ENCODE data around the gene TCF12. TPM values are rescaled to one million over a fixed set of nuclear protein-coding genes. Genes with fewer than 3 reads are reported as not detected.
"Not testable (repeated sequence)": the region's sequence is repeated elsewhere in the genome, so short reads cannot be mapped to it uniquely, and the experiment has no call there.

Gene TCF12
- total RNA-seq, 1 donor from 2014 or later: 93.0 TPM

GRCh38 chr15:57150066-57150865 lies 231.8 kb downstream of the TCF12 start:
- Histone ChIP-seq H3K4me1 (peaks cover 46% of the 10 kb centered on the region), H3K36me3 (no peaks in the 10 kb centered on the region), H3K4me3 (no peak overlapping the region), H3K27me3 (ENCODE audit: low read depth) (no peaks in the 10 kb centered on the region), H3K27ac (no peak overlapping the region), H3K9me3 (peaks cover 9% of the 10 kb centered on the region)
- TF ChIP-seq CTCF (IDR thresholded peaks at IDR 0.05): no peak
- DNase-seq (no peak), ATAC-seq (no peak)
- intact Hi-C loops (cut with DNase I): no loop called here

DNA sequence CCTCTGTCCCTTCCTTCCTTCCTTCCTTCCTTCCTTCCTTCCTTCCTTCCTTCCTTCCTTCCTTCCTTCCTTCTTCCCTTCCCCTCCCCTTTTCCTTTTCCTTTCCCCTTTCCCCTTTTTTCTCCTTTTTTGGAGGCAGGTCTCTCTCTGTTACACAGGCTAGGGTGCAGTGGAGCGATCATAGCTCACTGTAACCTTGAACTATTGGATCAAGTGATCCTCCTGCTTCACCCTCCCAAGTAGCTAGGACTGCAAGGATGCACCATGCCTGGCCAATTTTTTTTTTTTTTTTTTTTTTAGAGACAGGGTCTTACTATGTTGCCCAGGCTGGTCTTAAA lies 232.4 kb downstream of the TCF12 start:
- H3K4me1 ChIP-seq: peaks cover 46% of the 10 kb centered on the region
- H3K36me3 ChIP-seq; H3K27me3 ChIP-seq (ENCODE audit: low read depth); DNase-seq; ATAC-seq; H3K9me3 ChIP-seq; H3K4me3 ChIP-seq; intact Hi-C loops (cut with DNase I); H3K27ac ChIP-seq: not testable (repeated sequence)

- no peak for DNase-seq
- Histone ChIP-seq H3K27ac (no peak overlapping the region), H3K9me3 (peaks cover 9% of the 10 kb centered on the region), H3K4me1 (peaks cover 37% of the 10 kb centered on the region), H3K4me3 (no peak overlapping the region), H3K27me3 (ENCODE audit: low read depth) (no peaks in the 10 kb centered on the region), H3K36me3 (no peaks in the 10 kb centered on the region)
- ATAC-seq: no peak
- no peak for TF ChIP-seq CTCF (IDR thresholded peaks at IDR 0.05)
- intact Hi-C loops (cut with DNase I): no loop called here
These were observed 233.7 kb downstream of the TCF12 start for GRCh38 chr15:57152133-57152532.

- TF ChIP-seq CTCF (IDR thresholded peaks at IDR 0.05): no peak
- Histone ChIP-seq H3K4me1 (peaks cover 29% of the 10 kb centered on the region), H3K4me3 (no peak overlapping the region), H3K36me3 (no peaks in the 10 kb centered on the region), H3K9me3 (peaks cover 9% of the 10 kb centered on the region), H3K27ac (peak overlapping the region; percentile 1), H3K27me3 (ENCODE audit: low read depth) (no peaks in the 10 kb centered on the region)
- DNase-seq (no peak), ATAC-seq (peak; percentile 37 to 56)
- intact Hi-C loops (cut with DNase I): no loop called here
These were observed 234.5 kb downstream of the TCF12 start for GRCh38 chr15:57152666-57153539.

DNA sequence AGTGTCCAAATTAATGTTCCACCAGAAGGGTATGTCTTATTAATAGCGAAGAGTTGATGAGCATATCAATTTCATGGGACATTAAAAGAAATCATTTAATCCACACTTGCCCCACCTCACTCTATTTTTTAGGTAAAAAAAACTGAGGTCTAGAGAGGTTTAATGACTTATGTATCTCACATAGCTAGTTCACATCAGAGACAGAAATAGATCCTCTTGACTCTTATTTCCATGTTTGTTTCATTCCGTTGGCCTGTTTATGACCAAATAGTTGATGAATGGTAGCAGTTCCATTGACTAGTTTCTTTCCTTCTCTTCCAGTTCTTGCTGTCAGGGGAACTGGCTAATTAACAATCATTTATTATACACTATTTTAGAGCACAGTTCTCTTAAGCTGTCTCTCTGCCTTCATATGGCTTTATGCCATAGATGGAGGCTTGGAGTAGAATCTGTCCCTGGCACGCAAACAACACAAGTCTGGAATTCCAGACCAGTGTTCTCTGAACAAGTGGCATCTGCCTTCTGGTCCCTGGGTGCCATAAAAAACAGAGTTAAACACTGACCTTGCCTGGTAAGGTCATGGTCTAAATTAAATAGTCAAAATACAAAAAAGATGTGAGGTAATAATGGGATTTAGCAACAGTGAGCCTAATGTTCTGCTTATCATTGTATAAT lies 237.9 kb downstream of the TCF12 start:
- H3K4me1 ChIP-seq: peaks cover 9% of the 10 kb centered on the region
- H3K27me3 ChIP-seq (ENCODE audit: low read depth): no peaks in the 10 kb centered on the region
- DNase-seq: no peak
- H3K27ac ChIP-seq: no peak overlapping the region
- no peaks in the 10 kb centered on the region for H3K36me3 ChIP-seq
- peaks cover 9% of the 10 kb centered on the region for H3K9me3 ChIP-seq
- TF ChIP-seq CTCF (IDR thresholded peaks at IDR 0.05): no peak
- no peak overlapping the region for H3K4me3 ChIP-seq
- ATAC-seq: no peak
- intact Hi-C loops (cut with DNase I): no loop called here
